ENCODE measurements around the gene RARRES2.

The RARRES2 gene

DNA sequence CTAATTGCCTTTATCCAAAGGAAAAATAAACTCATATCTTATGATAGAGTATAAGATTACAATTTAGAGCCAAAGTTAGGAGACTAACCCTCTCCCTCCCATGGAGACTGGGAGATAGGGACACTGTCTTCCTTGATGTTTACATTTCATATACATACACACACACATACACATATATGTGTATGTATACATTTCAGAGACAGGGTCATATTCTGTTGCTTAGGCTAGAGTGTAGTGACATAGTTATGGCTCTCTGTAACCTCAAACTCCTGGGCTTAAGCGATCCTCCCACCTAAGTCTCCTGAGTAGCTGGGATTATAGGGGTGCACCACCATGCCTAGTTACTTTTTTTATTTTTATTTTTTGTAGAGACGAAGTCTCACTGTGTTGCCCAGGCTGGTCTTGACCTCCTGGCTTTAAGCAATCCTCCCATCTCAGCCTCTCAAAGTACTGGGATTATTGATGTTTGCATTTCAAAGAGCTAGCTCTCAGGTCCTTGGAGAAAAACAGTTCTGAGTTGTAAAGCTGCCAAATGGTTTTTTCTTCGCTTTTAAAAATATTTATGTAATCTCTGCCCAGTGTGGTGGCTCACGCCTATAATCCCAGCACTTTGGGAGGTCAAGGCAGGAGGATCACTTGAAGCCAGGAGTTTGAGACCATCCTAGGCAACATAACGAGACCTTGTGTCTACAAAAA is 19.1 kb upstream of the RARRES2 start:
- no peak for DNase-seq

DNA sequence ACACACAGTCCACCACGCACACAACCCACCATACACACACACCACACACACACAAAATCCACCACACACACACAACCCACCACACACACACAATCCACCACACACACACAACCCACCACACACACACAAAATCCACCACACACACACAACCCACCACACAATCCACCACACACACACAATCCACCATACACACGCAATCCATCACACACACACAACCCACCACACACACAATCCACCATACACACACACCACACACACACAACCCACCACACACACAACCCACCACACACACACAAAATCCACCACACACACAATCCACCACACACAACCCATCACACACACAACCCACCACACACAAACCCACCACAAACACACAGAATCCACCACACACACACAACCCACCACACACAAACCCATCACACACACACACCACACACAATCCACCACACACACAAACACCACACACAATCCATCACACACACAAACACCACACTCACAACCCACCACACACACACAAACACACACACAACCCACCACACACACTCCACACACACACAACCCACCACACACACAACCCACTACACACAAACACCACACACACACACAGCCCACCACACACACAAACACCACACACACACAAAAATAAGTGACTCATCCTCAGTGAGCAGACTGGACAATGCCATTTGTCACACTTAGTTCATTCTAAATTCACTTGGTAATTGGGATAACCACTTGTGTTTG is 18.4 kb upstream of the RARRES2 start:
- no peak for DNase-seq

DNA sequence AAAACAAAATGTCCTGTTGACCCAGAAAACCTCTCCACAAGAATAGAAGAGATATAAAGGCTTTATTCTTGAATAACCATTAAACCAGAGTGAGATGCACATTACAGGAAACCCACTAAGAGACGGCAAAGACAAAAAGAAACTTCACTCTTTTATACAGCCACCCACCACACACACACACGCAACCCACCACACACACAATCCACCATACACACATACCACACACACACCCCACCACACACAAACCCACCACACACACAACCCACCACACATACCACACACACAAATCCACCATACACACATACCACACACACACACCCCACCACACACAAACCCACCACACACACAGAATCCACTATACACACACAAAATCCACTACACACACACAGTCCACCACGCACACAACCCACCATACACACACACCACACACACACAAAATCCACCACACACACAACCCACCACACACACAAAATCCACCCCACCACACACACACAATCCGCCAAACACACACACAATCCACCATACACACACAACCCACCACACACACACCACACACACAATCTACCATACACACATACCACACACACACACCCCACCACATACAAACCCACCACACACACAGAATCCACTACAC is 17.7 kb upstream of the RARRES2 start:
- DNase-seq = no peak

DNA sequence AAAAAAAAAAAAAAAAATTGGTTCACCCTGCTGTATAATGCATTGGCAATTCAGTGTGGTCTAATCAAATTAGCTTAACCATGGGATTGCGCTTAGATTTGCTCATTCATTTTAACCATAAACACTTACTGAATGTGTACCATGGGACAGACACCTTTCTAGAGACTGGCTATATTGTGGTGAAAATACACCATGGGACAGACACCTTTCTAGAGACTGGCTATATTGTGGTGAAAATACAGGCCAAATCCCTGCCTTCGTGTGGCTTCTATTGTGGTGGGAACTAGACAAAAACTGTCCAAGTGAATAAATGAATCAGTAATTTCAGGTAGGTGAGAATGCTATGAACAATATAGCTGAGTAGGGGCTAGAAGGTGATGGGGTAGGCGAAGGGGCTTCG is 17.0 kb upstream of the RARRES2 start:
- no peak for DNase-seq

DNA sequence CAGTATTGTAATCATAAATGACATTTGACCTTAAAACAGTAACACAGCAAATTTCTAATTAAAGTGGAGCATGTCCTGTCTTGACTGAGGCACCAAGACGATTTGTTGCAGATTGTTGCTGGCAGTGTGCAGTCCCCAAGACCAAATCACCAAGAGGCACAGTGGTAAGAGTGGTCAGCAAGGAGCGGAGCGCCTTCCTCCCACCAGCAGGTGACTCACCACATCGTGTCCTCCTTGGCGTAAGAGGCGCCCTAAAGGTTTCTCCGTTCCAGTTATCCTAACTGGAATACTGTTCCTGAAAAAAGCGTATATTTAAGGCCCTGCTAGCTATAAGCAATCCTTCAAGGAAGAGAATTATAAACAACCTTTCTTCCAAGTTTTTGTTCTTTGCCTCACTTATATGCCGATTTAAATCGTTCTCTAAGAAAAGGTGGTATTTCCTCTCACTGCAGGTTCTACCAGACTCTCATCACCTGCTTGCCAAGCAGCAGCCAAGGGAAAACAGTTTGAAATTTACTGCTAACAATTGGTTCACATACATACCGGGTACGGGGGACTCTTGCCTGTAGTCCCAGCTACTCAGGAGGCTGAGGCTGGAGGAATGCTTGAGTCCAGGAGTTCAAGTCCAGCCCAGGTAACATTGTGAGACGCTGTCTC is 16.5 kb upstream of the RARRES2 start:
- peak; percentile 68 for DNase-seq

DNA sequence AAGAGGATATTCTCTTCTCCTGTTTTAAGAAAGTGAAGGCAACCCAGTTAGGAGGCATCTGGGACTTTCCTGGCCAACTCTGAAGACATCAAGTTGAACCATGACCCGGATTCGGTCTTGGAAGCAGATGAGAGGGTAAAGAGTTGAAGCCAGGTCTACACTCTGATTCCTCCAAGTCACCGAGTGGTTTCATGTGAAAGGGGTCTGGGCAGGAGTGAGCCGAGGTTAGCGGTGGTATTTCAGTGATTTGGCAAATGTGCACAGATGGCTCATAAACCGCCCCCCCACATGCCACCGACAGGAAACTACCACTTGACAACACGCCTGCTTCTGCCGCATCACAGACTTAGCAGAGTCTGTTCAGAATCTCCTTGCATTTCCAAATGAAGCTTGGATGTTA is 15.8 kb upstream of the RARRES2 start:
- peak; percentile 68 for DNase-seq

DNA sequence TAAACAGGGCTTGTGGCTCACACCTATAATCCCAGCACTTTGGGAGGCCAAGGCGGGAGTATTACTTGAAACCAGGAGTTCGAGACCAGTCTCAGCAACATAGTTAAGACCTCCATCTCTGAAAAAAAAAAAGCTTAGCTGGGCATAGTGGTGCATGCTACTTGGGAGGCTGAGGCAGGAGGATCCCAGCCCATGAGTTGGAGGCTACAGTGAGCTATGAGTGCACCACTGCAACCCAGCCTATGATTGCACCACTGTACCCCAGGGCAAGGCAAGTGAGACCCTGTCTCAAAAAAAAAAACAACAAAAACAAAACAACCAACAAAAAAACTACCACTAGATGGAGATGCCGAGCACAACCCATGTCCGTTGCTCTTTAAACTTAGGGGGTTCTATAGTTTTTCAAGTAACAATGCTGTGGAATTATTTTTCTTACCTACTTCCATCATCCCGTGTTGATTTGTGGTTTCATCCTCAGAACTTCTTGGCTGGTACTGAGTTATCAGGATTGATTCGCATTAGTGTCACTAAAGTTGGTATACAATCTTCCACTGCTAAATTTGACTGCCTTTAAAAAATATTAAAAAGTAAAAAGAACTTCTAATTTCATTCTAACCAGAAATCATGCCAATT is 15.0 kb upstream of the RARRES2 start:
- DNase-seq = no peak

DNA sequence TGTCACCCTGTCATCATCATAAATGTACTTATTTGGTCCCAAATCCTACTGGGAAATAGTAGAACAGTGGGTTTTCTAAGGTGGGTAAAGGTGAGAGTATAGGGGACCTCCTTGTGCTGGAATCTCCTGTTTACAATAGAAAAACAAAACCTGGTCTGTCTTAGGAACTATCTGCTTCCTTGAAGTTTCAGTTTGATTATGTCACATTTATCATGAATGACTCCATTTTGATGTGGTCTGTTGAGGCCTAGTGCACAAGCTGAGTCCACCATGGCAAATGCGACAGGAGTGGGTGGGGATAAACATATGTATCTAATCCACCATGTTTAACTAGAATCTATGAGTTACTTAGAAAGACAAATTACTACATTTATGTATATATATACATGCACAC is 14.2 kb upstream of the RARRES2 start:
- no peak for DNase-seq

DNA sequence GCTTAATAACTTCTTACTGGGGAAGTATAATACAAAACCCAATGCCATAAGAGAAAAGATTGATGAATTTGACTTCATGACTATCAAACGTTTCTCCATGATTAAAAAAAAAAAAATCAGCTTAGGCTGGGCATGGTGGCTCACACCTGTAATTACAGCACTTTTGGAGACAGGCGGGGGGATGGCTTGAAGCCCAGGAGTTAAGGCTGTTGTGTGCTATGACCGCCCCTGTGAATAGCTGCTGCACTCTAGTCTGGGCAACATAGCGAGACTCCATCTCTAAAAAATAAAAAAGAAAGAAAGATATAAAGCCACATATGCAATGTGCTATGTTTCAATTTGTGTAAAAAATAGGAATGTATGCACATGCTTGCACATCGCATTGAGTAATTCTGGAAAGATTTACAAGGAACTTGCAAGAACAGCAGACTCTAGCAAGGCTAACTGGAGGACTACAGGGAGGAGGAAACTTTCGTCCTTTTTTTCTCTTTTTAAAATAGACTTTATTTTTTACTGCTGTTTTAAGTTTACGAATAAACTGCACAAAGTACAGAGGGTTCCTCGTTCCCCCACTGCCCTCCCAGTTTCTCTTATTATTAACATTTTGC is 10.3 kb upstream of the RARRES2 start:
- no peak for DNase-seq

DNA sequence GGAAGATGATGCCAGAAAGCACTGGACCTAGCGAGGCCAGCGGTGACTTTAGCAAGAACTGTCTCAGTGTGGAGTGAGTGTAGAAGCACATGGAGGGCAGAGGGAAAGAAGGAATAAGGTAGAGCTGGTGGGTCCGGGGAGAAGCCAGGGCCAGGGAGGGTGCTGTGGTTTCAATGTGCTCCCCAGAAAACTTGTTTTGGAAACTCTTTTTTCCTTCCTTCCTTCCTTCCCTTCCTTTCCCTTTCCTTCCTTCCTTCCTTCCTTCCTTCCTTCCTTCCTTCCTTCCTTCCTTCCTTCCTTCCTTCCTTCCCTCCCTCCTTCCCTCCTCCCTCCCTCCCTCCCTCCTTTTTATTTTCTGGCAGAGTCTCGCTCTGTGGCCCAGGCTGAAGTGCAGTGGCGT is 5.5 kb upstream of the RARRES2 start:
- DNase-seq = no peak

DNA sequence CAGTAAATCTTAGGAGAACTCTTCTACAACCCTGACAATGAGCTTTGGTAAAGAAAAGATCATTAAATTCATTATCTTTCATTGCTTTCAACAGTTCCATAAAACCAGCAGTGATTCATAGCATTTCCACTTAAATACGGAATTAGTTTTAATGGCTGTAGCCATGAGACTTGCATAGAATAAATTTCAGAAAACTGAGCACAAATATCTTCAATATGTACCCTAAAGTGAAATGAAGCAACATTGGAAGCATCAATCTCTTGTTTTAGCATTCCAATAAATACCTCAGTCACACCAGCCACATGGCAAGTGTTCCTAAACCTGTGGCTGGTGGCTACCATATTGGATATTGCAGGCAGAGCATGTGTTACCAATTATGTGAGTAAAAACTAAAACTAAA is 3.6 kb upstream of the RARRES2 start:
- no peak for DNase-seq

DNA sequence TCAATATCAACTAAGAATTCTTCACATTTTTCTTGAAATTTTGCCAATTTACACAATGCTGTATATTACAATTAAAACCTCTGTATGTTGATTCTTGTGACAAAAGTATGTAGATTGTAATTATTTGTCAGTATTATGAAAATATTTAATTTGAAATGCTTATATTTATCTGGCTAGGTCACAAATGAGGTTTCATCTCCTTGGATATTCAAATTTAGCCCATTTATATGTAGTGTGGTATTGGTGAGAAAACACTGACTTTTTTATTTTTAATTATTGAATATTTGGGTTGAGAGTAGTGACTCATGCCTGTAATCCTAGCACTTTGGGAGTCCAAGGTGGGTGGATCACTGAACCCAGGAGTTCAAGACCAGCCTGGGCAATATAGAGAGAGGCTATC is 2.9 kb upstream of the RARRES2 start:
- DNase-seq = no peak

DNA sequence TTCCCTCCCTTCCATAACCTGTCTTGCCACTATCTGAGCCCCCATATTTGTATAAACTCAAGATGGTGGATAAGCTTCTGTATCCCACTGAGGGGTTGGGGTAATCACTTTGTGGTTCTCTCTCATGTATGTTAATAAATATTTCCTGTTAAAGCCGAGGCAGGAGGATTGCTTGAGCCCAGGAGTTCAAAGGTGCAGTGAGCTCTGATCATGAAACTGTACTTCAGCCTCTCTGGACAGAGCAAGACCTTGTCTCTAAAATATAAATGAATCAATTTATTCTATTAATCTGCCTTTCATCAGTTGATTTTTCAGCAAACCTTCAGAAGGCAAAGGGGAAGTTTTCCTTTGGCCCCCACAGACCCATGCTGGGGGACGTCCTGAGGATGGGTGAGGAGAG is 1.8 kb upstream of the RARRES2 start:
- DNase-seq = no peak

DNA sequence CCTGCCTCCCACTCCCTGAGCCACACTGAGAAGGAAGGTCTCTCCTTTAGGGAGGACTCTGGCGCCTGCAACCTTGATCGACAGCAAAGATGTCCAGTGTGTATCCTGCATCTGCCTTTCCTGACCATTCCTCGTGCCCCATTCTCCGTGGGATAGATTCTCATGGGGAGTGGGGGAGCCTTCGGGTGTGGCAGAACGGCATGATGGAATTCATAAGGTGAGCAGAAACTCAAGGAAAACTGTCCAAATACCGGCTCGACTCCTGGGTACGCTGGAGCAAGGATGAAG is 636 bp upstream of the RARRES2 start:
- no peak for DNase-seq

DNA sequence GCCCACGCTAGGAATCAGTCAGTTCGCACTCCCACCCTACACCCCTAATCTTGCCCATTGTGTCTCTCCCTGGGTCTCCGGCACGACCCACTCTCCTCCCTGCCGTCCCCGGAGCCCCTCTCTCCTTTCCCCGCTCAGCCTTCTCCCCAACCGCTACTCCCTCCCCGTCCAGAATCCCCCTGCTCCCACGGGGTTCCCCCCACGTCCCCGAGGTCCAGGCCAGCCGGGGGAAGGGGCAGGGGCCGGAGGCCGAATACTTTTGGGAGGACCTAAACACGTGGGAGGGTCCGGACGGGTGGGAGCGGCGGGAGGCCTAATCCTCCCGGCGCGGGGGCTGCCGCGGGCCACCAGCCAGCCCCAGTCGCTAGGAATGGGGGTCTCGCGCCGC is 560 bp downstream of the RARRES2 start:
- no peak for DNase-seq

DNA sequence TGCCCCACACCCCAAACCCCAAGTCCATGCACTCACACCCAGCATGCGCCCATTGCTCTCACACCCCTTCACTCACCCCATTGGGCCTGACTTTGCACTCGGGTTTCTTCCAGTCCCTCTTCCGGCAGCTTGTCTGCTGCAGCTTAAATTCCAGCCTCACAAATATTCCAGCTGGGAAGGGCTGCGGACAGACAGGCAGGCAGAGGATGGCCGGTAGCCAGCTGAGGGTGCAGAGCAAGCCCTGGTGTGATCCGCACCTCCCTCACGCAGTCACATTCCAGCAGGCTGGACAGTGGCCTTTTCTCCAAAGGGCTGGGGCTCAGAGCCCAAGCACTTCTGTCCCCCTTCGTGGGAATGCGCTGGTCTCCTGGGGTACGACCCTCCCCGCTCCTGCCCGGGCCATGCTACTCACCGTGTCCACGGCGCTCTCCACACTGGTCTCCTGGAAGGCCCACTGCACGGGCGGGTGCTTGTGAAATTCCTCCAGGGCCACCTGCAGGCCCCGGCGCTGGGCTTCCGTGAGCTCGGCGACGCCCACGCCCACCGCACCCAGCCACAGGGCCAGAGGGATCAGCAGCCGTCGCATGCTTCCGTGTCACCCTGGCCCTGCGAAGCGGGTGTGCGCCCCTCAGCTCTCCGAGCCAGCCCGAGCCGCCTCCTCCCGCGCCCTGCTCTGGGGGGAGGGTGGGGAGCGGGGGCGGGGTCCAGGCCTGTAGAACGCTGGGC is 1.2 kb downstream of the RARRES2 start:
- no peak for DNase-seq

DNA sequence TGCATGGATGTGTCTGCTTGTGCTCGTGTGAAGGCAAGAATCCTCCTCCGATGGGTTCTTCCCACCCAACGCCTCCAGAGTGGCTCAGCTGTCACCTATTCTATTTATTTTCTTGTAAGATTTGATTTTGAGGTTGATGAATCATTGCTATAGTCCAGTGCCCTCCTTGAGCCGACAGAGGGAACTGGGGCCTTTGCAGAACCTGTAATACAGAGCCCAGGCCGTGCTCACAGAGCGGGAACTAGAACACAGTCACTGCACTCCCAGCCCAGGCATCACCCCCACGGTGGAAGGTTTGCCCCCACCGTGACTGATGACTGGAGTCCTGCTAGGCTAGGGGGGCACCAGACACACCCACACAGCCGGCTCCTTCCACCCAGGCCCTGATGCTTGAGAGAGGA is 2.0 kb downstream of the RARRES2 start:
- DNase-seq = no peak

DNA sequence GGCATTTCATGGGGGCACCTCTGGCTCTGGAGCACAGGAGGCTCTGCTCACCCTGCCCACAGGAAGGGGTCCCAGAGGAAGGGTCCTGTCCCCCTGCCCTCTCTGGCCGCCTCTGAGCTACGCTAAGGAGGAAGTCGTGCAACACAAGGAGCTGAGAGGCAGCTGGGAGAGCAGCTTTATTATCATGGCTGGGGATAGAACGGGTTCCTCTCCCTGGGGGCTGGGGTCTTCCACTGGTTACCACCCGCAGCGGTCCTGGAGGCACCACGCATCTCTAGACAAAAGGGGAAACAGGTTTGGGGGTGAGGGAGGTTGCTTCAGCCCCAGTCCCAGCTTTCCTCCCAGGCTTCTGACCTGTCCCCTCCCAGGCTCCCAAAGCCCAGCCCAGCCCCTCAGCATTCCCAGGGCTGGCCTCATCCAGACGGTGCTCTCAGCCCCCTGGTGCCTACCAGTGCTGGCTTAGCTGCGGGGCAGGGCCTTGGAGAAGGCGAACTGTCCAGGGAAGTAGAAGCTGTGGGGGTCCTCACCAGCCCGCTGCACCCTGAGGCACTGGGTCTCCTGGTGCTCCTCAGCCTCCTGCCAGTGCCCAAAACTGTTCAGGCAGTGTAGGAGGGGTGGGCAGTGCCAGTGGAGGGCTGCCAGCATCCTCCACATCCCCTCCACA is 3.1 kb downstream of the RARRES2 start:
- no peak for DNase-seq

DNA sequence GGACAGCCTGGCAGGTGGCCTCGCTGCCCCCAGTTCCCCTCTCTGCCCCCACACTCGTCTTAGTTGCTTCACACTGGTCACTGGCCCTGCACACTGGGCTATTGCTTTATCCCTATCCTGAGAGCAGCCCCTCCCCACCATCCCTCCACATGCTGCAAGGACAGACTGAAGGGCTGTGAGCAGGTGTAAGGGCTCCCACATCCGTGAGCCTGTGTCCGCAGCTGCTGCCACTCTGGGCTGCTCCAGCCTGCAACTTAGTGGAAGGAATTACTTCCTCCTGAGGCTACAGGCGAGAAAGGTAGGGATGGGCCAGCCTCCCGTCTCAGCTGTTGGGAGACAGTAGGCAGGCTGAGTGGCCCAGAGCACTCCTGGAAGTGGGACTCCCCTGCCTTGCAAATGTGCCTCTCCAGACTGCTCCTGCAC is 3.8 kb downstream of the RARRES2 start:
- no peak for DNase-seq

DNA sequence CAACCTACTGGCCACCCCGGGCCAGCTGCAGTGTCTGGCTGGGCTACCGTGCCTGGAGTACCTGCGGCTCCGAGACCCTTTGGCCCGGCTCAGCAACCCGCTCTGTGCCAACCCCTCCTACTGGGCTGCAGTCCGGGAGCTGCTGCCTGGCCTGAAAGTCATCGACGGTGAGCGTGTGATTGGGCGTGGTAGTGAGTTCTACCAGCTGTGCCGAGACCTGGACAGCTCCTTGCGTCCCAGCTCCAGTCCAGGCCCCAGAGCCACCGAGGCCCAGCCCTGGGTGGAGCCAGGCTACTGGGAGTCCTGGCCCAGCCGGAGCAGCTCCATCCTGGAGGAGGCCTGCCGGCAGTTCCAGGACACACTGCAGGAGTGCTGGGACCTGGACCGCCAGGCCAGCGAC is 4.2 kb downstream of the RARRES2 start:
- DNase-seq = no peak

DNA sequence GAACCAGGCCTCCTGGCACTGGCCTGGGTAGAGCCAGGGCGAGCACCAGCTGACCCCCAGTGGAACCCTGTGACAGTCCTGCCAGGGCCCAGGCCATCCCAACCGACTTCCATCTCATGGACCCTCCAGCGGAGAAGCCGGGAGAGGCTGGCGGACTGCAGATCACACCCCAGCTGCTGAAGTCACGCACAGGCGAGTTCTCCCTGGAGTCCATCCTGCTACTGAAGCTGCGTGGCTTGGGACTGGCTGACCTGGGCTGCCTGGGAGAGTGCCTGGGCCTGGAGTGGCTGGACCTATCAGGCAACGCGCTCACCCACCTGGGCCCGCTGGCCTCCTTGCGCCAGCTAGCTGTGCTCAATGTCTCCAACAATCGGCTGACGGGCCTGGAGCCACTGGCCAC is 4.7 kb downstream of the RARRES2 start:
- DNase-seq = no peak

DNA sequence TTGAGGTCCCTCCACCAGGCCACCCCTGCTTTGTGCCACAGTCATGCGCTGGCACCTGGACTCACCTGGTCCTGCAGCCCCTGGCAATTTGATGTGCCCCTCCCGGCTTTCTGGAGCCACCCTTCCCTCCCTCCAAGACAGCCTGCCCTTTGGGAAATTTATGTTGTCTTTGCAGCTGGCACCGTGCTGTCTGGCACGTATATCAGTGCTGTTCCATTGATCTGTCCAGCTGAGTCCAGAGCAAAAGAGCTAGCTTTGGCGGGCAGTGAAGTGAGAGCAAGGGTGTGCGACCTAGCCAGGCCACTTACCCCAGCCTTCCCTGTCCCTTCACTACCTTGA is 5.7 kb downstream of the RARRES2 start:
- DNase-seq = no peak
